ENCODE data around the gene KIAA1755.

Gene KIAA1755

DNA sequence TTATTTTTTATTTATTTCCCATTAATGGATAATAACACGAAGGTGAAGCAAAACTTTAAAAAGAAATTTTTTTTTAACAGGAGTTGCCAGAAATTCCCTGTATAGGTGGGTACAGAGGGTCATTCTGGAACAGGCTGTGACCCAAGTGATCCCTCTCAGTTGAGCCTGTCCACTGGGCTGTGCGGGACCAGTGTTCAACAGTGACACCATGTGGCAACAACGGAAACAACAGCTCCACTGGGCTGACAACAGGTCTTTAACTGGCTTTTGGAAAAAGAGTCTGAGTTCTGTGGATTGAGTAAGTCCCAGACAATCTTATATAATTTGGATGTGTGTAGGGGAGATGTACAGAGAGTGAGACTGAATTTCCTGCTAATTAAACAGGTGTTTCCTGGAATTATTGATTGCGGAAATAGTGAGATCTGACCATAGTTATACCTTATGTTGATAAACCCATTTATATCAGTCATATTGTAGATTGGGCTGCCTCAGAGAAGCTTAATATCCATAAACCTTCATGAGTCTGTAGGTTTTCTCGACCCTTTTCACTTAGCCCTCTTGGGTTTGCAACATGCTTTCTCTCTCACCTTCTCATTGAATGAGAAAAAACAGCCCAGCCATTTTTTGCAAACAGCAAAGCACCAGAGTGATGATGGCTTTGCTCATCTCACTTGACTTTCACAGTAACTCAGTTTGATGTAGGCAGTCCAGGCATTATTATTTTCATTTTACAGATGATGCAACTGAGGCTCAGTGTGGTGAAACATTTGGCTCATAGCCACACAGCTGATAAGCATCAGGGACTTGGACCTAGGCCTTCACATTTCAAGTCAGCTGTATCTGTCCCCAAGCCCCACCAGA, 17.5 kb downstream of the KIAA1755 start:
- ChIA-PET CTCF (interaction anchor here (1.1 to 2.0 kb wide), 4 partner anchors 9 to 32 kb away, joined by 3 to 4 read pairs (median 4); no protein-coding TSS in a partner anchor), POLR2A (no interaction called here)
- no peak overlapping the region for H3K27ac ChIP-seq (ENCODE audit: insufficient read depth in 1 of 2, low read depth in 1 of 2, low read length in 2 of 2, poor library complexity in 1 of 2, severe bottlenecking in 2 of 2)
- H3K27me3 ChIP-seq (replicated peaks in 2 of 5; ENCODE audit: control insufficient read depth in 4 of 5, insufficient read depth in 5 of 5, low read length in 4 of 5), result peaks cover 0 to 42% (median 3%) of the 10 kb centered on the region in 5 experiments
- WGBS (ENCODE audit: insufficient coverage), result 22% methylated on average over 3 of the region's 5 CpGs
- no peaks in the 10 kb centered on the region for H3K36me3 ChIP-seq (ENCODE audit: control insufficient read depth in 4 of 4, insufficient read depth in 4 of 4, low read length in 3 of 4)
- DNase-seq, result peak; percentile 18 to 43 (median 40)
- H3K4me1 ChIP-seq (ENCODE audit: control extremely low read depth in 1 of 4, control insufficient read depth in 4 of 4, insufficient read depth in 4 of 4, low read length in 3 of 4), result no peaks in the 10 kb centered on the region
- H3K4me3 ChIP-seq (ENCODE audit: control insufficient read depth in 1 of 7, extremely low read depth in 1 of 7, insufficient read depth in 4 of 7, low read depth in 2 of 7, low read length in 6 of 7), result no peak overlapping the region
- peaks cover 8 to 37% (median 31%) of the 10 kb centered on the region in 5 experiments for H3K9me3 ChIP-seq (ENCODE audit: control extremely low read depth in 1 of 5, control insufficient read depth in 4 of 5, insufficient read depth in 2 of 5, low read depth in 1 of 5, low read length in 4 of 5)

DNA sequence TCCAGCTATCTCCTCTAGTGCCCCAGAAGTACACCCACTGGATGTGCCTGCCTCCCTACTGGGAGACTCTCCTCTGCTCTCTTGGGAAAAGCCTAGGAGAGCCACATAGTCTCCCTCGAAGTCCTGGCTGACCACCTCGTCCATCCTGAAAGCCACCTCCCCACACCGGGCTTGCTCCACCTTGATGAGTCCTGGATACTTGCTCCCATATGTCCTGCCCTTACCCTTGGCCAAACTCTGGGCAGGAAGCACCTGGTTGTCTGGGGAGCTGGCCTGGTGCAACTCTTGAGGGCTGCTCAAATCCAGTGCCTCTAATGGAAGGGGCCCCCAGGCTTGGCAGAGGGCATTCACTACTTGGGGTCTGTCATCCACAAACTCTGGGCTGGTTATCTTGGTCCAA, 19.3 kb downstream of the KIAA1755 start:
- Histone ChIP-seq H3K9me3 (ENCODE audit: control extremely low read depth in 1 of 5, control insufficient read depth in 4 of 5, insufficient read depth in 2 of 5, low read depth in 1 of 5, low read length in 4 of 5) (peaks cover 8 to 37% (median 31%) of the 10 kb centered on the region in 5 experiments), H3K4me3 (ENCODE audit: control insufficient read depth in 1 of 7, extremely low read depth in 1 of 7, insufficient read depth in 4 of 7, low read depth in 2 of 7, low read length in 6 of 7) (no peak overlapping the region), H3K27me3 (replicated peaks in 2 of 5; ENCODE audit: control insufficient read depth in 4 of 5, insufficient read depth in 5 of 5, low read length in 4 of 5) (peaks cover 0 to 52% (median 5%) of the 10 kb centered on the region in 5 experiments), H3K27ac (ENCODE audit: insufficient read depth in 1 of 2, low read depth in 1 of 2, low read length in 2 of 2, poor library complexity in 1 of 2, severe bottlenecking in 2 of 2) (no peak overlapping the region), H3K4me1 (ENCODE audit: control extremely low read depth in 1 of 4, control insufficient read depth in 4 of 4, insufficient read depth in 4 of 4, low read length in 3 of 4) (no peaks in the 10 kb centered on the region), H3K36me3 (ENCODE audit: control insufficient read depth in 4 of 4, insufficient read depth in 4 of 4, low read length in 3 of 4) (no peaks in the 10 kb centered on the region)
- 100% methylated on average over 2 of the region's 3 CpGs for WGBS (ENCODE audit: insufficient coverage)
- ChIA-PET POLR2A (no interaction called here), CTCF (no interaction called here)
- DNase-seq, result no peak

DNA sequence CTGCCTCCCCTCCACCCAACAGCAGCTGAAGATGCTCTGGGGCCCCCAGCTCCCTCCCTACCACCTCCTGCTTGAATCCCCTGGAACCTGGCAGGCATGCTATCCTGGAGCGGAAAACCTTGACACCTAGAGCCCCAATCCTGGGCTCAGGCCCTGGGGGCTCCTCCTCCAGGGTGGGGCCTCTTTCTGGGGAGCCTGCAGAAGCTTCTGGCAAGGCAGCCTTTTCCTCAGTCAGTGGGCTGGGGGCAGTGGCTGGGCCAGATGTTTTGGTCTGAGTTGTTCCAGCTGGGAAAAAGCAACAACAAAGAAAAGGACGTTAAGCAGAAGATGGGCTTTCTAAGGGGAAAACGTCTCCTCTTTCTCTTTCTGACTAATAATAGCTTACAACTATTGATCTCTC, 21.1 kb downstream of the KIAA1755 start:
- H3K27ac ChIP-seq (ENCODE audit: insufficient read depth in 1 of 2, low read depth in 1 of 2, low read length in 2 of 2, poor library complexity in 1 of 2, severe bottlenecking in 2 of 2), result no peak overlapping the region
- POLR2A ChIA-PET, result no interaction called here
- CTCF ChIA-PET, result interaction anchor here (0.7 to 1.5 kb wide), 5 partner anchors 8 to 66 kb away, joined by 3 to 6 read pairs (median 4); no protein-coding TSS in a partner anchor
- DNase-seq, result no peak
- H3K36me3 ChIP-seq (ENCODE audit: control insufficient read depth in 4 of 4, insufficient read depth in 4 of 4, low read length in 3 of 4), result no peaks in the 10 kb centered on the region
- H3K4me3 ChIP-seq (ENCODE audit: control insufficient read depth in 1 of 7, extremely low read depth in 1 of 7, insufficient read depth in 4 of 7, low read depth in 2 of 7, low read length in 6 of 7), result no peak overlapping the region
- 80% methylated on average over 1 of the region's 3 CpGs for WGBS (ENCODE audit: insufficient coverage)
- peaks cover 0 to 68% (median 5%) of the 10 kb centered on the region in 5 experiments for H3K27me3 ChIP-seq (replicated peaks in 2 of 5; ENCODE audit: control insufficient read depth in 4 of 5, insufficient read depth in 5 of 5, low read length in 4 of 5)
- peaks cover 8 to 40% (median 33%) of the 10 kb centered on the region in 5 experiments for H3K9me3 ChIP-seq (ENCODE audit: control extremely low read depth in 1 of 5, control insufficient read depth in 4 of 5, insufficient read depth in 2 of 5, low read depth in 1 of 5, low read length in 4 of 5)
- no peaks in the 10 kb centered on the region for H3K4me1 ChIP-seq (ENCODE audit: control extremely low read depth in 1 of 4, control insufficient read depth in 4 of 4, insufficient read depth in 4 of 4, low read length in 3 of 4)

DNA sequence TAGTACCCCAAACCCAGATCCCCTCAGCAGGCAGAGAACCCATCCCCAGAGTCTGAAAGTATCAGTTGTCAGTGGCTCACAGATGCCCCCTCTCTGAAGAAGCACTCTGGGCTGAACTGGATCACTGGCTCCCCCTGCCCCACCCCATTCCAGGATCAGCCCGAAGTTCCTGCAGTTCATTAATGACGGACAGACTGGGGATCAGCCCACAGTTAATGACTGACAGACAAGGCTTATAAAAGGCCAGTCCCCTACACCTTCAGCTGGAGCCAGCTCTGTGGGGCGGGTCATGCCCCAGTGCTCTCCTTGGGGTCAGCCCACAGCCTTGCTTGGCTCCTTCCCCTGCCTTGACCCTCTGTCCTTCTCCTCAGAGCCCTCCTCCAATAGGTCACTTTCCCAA, 21.7 kb downstream of the KIAA1755 start:
- no peaks in the 10 kb centered on the region for H3K36me3 ChIP-seq (ENCODE audit: control insufficient read depth in 4 of 4, insufficient read depth in 4 of 4, low read length in 3 of 4)
- POLR2A ChIA-PET, result no interaction called here

DNA sequence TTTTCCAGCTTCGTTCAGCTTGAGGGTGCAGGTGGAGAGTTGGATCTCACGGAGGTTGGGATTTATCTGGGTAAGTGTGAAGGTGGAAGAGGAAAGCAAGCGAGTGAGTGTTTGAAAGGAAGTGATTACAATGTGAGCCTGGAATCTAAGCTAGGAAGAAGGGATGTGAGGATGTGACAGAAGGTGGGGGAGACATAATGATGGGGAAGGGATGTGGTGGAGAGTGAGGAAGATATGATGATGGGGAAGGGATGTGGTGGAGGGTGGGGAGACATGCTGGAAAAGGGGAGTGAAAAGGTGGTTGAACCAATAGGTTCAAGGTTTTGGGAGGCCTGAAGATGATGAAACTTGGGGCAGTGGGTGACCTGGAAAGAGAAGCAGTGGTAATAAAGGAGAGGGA, 23.2 kb downstream of the KIAA1755 start:
- Histone ChIP-seq H3K4me1 (ENCODE audit: control extremely low read depth in 1 of 4, control insufficient read depth in 4 of 4, insufficient read depth in 4 of 4, low read length in 3 of 4) (no peaks in the 10 kb centered on the region), H3K27ac (ENCODE audit: insufficient read depth in 1 of 2, low read depth in 1 of 2, low read length in 2 of 2, poor library complexity in 1 of 2, severe bottlenecking in 2 of 2) (no peak overlapping the region), H3K4me3 (ENCODE audit: control insufficient read depth in 1 of 7, extremely low read depth in 1 of 7, insufficient read depth in 4 of 7, low read depth in 2 of 7, low read length in 6 of 7) (no peak overlapping the region), H3K9me3 (ENCODE audit: control extremely low read depth in 1 of 5, control insufficient read depth in 4 of 5, insufficient read depth in 2 of 5, low read depth in 1 of 5, low read length in 4 of 5) (peaks cover 5 to 29% (median 20%) of the 10 kb centered on the region in 5 experiments), H3K27me3 (replicated peaks in 2 of 5; ENCODE audit: control insufficient read depth in 4 of 5, insufficient read depth in 5 of 5, low read length in 4 of 5) (peaks cover 0 to 74% (median 5%) of the 10 kb centered on the region in 5 experiments), H3K36me3 (ENCODE audit: control insufficient read depth in 4 of 4, insufficient read depth in 4 of 4, low read length in 3 of 4) (no peaks in the 10 kb centered on the region)
- 96% methylated on average over 3 of the region's 3 CpGs for WGBS (ENCODE audit: insufficient coverage)
- no peak for DNase-seq
- ChIA-PET CTCF (no interaction called here), POLR2A (no interaction called here)

More for the DNA sequence above, 21.7 kb downstream of the KIAA1755 start:
- Histone ChIP-seq H3K4me3 (ENCODE audit: control insufficient read depth in 1 of 7, extremely low read depth in 1 of 7, insufficient read depth in 4 of 7, low read depth in 2 of 7, low read length in 6 of 7) (no peak overlapping the region), H3K27me3 (replicated peaks in 2 of 5; ENCODE audit: control insufficient read depth in 4 of 5, insufficient read depth in 5 of 5, low read length in 4 of 5) (peaks cover 0 to 68% (median 5%) of the 10 kb centered on the region in 5 experiments), H3K9me3 (ENCODE audit: control extremely low read depth in 1 of 5, control insufficient read depth in 4 of 5, insufficient read depth in 2 of 5, low read depth in 1 of 5, low read length in 4 of 5) (peaks cover 8 to 35% (median 31%) of the 10 kb centered on the region in 5 experiments), H3K27ac (ENCODE audit: insufficient read depth in 1 of 2, low read depth in 1 of 2, low read length in 2 of 2, poor library complexity in 1 of 2, severe bottlenecking in 2 of 2) (no peak overlapping the region), H3K4me1 (ENCODE audit: control extremely low read depth in 1 of 4, control insufficient read depth in 4 of 4, insufficient read depth in 4 of 4, low read length in 3 of 4) (no peaks in the 10 kb centered on the region)
- WGBS (ENCODE audit: insufficient coverage), result 94% methylated on average over 3 of the region's 3 CpGs
- no peak for DNase-seq
- CTCF ChIA-PET, result no interaction called here

DNA sequence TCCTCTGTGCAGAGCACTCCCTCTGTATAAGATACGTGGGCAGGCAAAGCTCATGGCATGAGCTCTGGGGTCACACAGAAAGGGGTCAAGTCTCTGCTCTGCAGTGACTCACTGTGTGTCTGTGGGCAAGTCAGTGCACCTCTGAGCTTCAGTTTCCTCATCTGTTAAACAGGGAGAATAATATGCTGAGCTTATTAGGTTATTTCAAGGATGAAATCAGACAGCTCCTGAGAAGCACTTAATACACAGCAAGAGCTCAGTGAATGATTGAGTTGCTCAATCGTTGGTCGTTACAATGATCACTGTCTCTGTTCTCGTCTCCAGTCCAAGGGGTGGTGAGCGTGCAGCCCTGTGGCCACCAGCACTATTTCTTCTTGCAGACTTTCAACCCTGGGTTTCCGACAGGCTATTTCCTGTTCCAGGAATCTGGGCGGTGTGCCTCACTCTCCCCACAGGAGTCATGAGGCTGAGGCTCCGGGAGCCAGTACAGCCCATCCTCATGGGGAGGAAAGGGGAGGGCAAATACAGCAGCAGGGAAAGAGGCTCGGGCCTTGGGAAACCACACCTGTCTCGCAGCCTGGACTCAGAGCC, 28.9 kb downstream of the KIAA1755 start:
- H3K27ac ChIP-seq (ENCODE audit: insufficient read depth in 1 of 2, low read depth in 1 of 2, low read length in 2 of 2, poor library complexity in 1 of 2, severe bottlenecking in 2 of 2), result no peak overlapping the region

More for the DNA sequence above, 28.9 kb downstream of the KIAA1755 start:
- Histone ChIP-seq H3K36me3 (ENCODE audit: control insufficient read depth in 4 of 4, insufficient read depth in 4 of 4, low read length in 3 of 4) (no peaks in the 10 kb centered on the region), H3K27me3 (replicated peaks in 2 of 5; ENCODE audit: control insufficient read depth in 4 of 5, insufficient read depth in 5 of 5, low read length in 4 of 5) (peaks cover 0 to 63% (median 5%) of the 10 kb centered on the region in 5 experiments), H3K9me3 (ENCODE audit: control extremely low read depth in 1 of 5, control insufficient read depth in 4 of 5, insufficient read depth in 2 of 5, low read depth in 1 of 5, low read length in 4 of 5) (peaks cover 0 to 10% (median 0%) of the 10 kb centered on the region in 5 experiments), H3K4me1 (ENCODE audit: control extremely low read depth in 1 of 4, control insufficient read depth in 4 of 4, insufficient read depth in 4 of 4, low read length in 3 of 4) (peaks cover 0 to 7% (median 0%) of the 10 kb centered on the region in 4 experiments), H3K4me3 (ENCODE audit: control insufficient read depth in 1 of 7, extremely low read depth in 1 of 7, insufficient read depth in 4 of 7, low read depth in 2 of 7, low read length in 6 of 7) (no peak overlapping the region)
- CTCF ChIA-PET, result interaction anchor here (1.2 to 3.0 kb wide), 6 partner anchors 8 to 240 kb away, joined by 3 to 19 read pairs (median 4); no protein-coding TSS in a partner anchor
- DNase-seq, result no peak
- POLR2A ChIA-PET, result no interaction called here
- WGBS (ENCODE audit: insufficient coverage), result 11% methylated on average over 8 of the region's 10 CpGs
